Measurements from ENCODE around the gene PLEKHA6.

PLEKHA6 gene

DNA sequence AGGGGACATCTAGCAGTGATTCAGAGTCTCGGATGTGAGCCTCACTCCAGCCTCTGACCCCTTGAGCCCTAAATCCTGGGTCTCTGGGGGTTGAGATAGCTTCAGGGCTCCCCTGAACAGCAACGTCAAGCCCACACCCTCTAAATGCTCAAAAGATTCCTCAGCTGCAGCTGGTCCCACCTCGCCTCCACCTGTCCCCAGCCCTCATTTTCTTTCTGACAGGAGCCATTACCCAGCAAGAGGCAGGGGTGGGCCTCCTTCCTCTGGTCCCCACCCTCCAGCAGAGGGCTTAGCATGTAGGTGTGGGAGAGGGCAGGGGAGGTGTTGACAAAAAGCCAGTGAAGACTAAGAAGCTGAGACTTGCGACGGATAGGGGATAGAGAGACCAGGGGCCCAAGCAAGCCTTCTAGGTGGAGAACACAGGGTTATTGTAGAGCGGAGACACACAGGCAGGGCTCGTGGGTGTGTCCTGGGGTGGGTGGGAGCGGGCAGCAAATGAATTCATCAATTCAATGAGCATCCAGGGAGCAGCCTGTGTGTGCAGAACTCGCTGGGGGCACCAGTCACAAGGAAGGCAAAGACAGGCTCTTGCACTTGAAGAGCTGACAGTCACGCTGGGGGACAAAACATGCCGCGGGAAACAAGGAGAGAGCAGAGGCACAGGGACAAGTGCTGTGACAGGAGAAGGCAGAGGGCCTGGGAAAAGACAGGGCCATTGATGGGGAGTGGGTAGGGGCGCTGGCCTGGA is 97.0 kb downstream of the PLEKHA6 start:
- DNase-seq (ENCODE audit: low read depth) = no peak

GRCh38 chr1:204261746-204262505 is 97.8 kb downstream of the PLEKHA6 start:
- no peak for DNase-seq (ENCODE audit: low read depth)

DNA sequence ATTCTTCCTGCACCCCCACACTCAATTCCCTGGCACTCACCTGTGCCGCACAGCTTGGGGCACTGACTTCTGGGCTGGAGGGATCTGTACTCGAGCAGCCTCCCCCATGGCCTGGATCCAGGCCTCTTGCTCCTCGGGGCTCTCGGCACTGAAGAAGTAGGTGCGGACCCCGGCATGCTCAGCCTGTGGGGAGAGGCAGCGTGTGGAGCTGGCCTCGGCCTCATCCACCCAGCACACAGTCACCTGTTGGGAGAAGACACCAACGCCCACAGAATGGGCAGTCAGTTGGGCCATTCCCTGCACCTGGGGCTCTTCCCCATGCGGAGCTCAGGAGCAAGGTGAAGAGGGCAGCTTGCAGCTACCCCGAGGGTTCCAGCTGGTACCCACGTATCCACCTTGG is 98.5 kb downstream of the PLEKHA6 start:
- DNase-seq (ENCODE audit: low read depth) = no peak

- no peak for DNase-seq (ENCODE audit: low read depth)
These were observed 99.0 kb downstream of the PLEKHA6 start for GRCh38 chr1:204260601-204261197.

GRCh38 chr1:204259782-204260181 is 99.9 kb downstream of the PLEKHA6 start:
- DNase-seq (ENCODE audit: low read depth) = no peak

GRCh38 chr1:204259196-204259595 is 100.5 kb downstream of the PLEKHA6 start:
- no peak for DNase-seq (ENCODE audit: low read depth)

GRCh38 chr1:204258213-204259115 is 101.3 kb downstream of the PLEKHA6 start:
- no peak for DNase-seq (ENCODE audit: low read depth)

- DNase-seq (ENCODE audit: low read depth) = no peak
These were observed 102.3 kb downstream of the PLEKHA6 start for GRCh38 chr1:204257446-204257845.

DNA sequence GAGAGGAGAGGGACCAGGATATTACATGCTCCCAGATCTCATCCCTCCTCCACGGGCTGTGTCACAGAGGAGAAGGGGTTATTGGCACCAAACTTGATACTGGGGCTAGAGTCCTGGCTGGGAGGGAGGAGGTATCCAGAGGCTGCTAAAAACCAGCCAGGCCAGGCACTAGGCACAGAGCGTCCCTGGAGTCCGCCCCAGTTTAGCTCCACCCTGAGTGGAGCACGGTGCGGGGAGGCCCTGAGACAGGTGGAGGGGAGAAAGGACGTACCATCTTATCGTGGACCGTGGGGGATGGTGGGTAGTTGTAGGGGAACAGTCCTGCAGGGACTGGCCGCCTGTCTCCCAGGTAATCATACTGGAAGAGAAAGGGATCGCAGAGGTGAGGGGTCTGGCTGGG is 103.2 kb downstream of the PLEKHA6 start:
- DNase-seq (ENCODE audit: low read depth) = no peak

- DNase-seq (ENCODE audit: low read depth) = no peak
These were observed 103.8 kb downstream of the PLEKHA6 start for GRCh38 chr1:204255966-204256365.

GRCh38 chr1:204255225-204255624 is 104.5 kb downstream of the PLEKHA6 start:
- DNase-seq (ENCODE audit: low read depth) = no peak

- no peak for DNase-seq (ENCODE audit: low read depth)
These were observed 105.6 kb downstream of the PLEKHA6 start for GRCh38 chr1:204254031-204254661.

- DNase-seq (ENCODE audit: low read depth) = no peak
These were observed 107.6 kb downstream of the PLEKHA6 start for GRCh38 chr1:204251926-204252689.

GRCh38 chr1:204251286-204251685 is 108.4 kb downstream of the PLEKHA6 start:
- no peak for DNase-seq (ENCODE audit: low read depth)

GRCh38 chr1:204250428-204251030 is 109.2 kb downstream of the PLEKHA6 start:
- no peak for DNase-seq (ENCODE audit: low read depth)

DNA sequence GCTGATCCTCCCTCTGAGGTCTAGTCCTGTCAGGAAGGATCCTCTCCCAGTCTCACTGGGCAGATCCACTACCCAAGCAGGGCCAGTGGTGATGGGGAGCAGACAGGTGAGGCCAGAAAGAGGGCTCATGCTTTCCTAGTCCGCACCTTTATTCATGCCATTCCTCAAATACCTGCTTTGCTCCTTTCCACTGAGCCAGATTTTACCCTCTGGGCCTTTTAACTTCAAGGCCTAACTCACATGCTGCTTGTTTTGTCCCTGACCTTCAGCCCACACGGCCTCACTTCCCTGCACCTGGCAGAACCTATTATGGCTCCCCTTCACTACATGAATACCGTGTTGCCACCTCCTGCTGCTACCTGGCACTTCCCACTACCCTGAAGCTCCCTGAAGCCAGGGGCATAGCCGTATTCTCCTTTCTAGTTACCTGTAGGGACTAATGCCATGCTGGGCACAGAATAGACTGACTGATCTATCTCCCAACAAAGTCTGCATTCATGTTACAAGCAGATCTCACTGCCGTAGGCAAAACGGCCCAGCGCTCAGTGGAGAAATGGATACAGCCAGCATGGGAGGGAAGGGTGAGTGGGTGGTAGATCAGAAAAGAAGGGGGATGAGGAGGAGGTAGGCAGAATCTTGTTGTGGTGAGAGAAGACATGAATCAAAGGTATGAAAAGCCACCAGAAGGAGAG is 109.8 kb downstream of the PLEKHA6 start:
- no peak for DNase-seq (ENCODE audit: low read depth)

GRCh38 chr1:204248954-204249353 is 110.8 kb downstream of the PLEKHA6 start:
- DNase-seq (ENCODE audit: low read depth) = no peak

GRCh38 chr1:204246876-204247275 is 112.9 kb downstream of the PLEKHA6 start:
- DNase-seq (ENCODE audit: low read depth) = no peak

DNA sequence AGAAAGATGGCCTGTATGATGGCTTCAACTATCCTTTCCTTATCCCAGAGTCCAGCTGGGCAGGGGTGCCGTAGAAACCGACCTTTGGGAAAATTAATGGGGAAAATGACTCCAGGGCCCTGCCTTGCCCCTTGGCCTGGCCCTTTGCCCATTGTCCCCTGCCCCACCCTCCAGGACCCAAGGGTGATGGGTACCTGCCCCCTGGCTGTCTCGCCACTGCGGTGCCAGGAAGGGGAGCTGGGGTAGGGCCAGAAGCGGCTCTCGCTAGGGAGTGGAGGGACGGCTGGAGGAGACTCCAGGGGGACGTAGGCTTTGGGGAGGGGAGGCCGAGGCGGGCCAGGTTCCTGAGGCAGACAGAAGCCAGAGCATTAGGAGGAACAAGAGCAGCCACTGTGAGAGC is 116.8 kb downstream of the PLEKHA6 start:
- DNase-seq (ENCODE audit: low read depth) = no peak

- no peak for DNase-seq (ENCODE audit: low read depth)
These were observed 117.8 kb downstream of the PLEKHA6 start for GRCh38 chr1:204241914-204242313.

Data from stimulated activated CD8-positive, alpha-beta memory T cell treated with anti-CD3 and anti-CD28 coated beads, Interleukin-15, amount 100 ng/mL, for 24 hours (primary cell).